OCI-LY3 (cell line): ENCODE measurements around the gene STARD3NL.

Experiments used
- H2AFZ ChIP-seq: fragments of 200-600, 300-600 bp; shearing (Covaris generic); 2 replicates; pipeline ENCODE4 v1.6.0; 2014; ENCODE audit warnings: antibody characterized with exemption, low read depth, low read length
- H3K27ac ChIP-seq: fragments of 200-600, 300-600 bp; sonication (generic); 2 replicates; pipeline ENCODE4 v1.5.1; 2014; ENCODE audit warnings: mild to moderate bottlenecking, low read length, moderate library complexity, mixed read lengths
- H3K27me3 ChIP-seq: fragments of 200-600, 300-600 bp; sonication (generic); 2 replicates; pipeline ENCODE4 v1.6.1; 2014; ENCODE audit warnings: low read depth, low read length, mixed read lengths
- H3K36me3 ChIP-seq: fragments of 200-600, 300-600 bp; sonication (generic); replicated peaks from 2 replicates; pipeline ENCODE3; 2014; ENCODE audit warnings: low read depth, low read length, mixed read lengths
- H3K4me1 ChIP-seq: fragments of 300-600, 200-600 bp; sonication (generic); 2 replicates; pipeline ENCODE4 v1.6.1; 2014; ENCODE audit warnings: low read length, mixed read lengths
- H3K4me2 ChIP-seq: fragments of 200-600, 300-600 bp; sonication (generic); 2 replicates; pipeline ENCODE4 v1.6.1; 2014; ENCODE audit warnings: low read length, mixed read lengths
- H3K4me3 ChIP-seq: fragments of 300-600, 200-600 bp; sonication (generic); 2 replicates; pipeline ENCODE4 v1.5.1; 2014; ENCODE audit warnings: antibody characterized with exemption, mild to moderate bottlenecking, low read length, moderate library complexity
- H3K79me2 ChIP-seq: fragments of 300-600, 200-600 bp; shearing (Covaris generic); 2 replicates; pipeline ENCODE4 v1.6.1; 2014; ENCODE audit warnings: mild to moderate bottlenecking, low read length, mixed read lengths
- H3K9ac ChIP-seq: fragments of 300-600, 200-600 bp; shearing (Covaris generic); 2 replicates; pipeline ENCODE4 v1.6.0; 2014; ENCODE audit warnings: mild to moderate bottlenecking, low read length, moderate library complexity
- H3K9me3 ChIP-seq: fragments of 200-600, 300-600 bp; shearing (Covaris generic); 2 replicates; pipeline ENCODE4 v1.6.1; 2014; ENCODE audit warnings: low read length, mixed read lengths; ENCODE audit not compliant: insufficient read depth
- H4K20me1 ChIP-seq: fragments of 200-600, 300-600 bp; sonication (generic); 2 replicates; pipeline ENCODE4 v1.6.1; 2016; ENCODE audit warnings: low read length, mixed read lengths; ENCODE audit not compliant: insufficient read depth
- EZH2phosphoT487 ChIP-seq: fragments of 200-600 bp; shearing (Covaris generic); IDR thresholded peaks from 2 replicates; pipeline ENCODE4 v1.6.1; 2018; ENCODE audit warnings: antibody characterized with exemption, mixed run types, low read depth
- TF ChIP-seq, protein P1 (sequence below): fragments of 200-600, 300-600 bp; sonication (generic); IDR thresholded peaks from 2 replicates; pipeline ENCODE4 v1.5.1; 2014; ENCODE audit warnings: antibody characterized with exemption, low read length, low read depth

Gene STARD3NL

DNA sequence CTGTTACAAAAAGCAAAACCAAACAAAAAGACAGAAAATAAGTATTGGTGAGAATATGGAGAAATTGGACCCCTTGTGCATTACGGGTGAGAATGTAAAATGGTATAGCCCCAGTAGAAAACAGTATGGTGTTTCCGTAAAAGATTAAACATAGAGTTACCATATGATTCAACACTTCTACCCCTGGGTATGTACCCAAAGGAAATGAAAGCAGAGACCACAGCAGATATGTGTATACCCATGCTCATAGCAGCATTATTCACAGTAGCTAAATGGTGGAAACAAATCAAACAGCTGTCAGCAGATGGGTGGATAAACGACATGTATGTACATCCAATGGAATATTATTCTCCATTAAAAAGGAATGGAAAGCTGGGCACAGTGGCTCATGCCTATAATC, 42.4 kb downstream of the STARD3NL start:
- Histone ChIP-seq H3K27ac (no peak overlapping the region), H3K27me3 (no peaks in the 10 kb centered on the region), H3K9ac (no peak overlapping the region), H3K4me1 (peaks cover 13% of the 10 kb centered on the region), H3K36me3 (peaks cover 11% of the 10 kb centered on the region), H3K4me3 (no peak overlapping the region), H3K9me3 (no peaks in the 10 kb centered on the region), H3K79me2 (no peaks in the 10 kb centered on the region), H2AFZ (no peak overlapping the region), H4K20me1 (no peaks in the 10 kb centered on the region), H3K4me2 (peak overlapping the region; percentile 29; the same call in 1 of the 2 replicates)
- no peak for TF ChIP-seq EZH2phosphoT487
- TF ChIP-seq, protein P1, sequence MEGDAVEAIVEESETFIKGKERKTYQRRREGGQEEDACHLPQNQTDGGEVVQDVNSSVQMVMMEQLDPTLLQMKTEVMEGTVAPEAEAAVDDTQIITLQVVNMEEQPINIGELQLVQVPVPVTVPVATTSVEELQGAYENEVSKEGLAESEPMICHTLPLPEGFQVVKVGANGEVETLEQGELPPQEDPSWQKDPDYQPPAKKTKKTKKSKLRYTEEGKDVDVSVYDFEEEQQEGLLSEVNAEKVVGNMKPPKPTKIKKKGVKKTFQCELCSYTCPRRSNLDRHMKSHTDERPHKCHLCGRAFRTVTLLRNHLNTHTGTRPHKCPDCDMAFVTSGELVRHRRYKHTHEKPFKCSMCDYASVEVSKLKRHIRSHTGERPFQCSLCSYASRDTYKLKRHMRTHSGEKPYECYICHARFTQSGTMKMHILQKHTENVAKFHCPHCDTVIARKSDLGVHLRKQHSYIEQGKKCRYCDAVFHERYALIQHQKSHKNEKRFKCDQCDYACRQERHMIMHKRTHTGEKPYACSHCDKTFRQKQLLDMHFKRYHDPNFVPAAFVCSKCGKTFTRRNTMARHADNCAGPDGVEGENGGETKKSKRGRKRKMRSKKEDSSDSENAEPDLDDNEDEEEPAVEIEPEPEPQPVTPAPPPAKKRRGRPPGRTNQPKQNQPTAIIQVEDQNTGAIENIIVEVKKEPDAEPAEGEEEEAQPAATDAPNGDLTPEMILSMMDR: no peak

DNA sequence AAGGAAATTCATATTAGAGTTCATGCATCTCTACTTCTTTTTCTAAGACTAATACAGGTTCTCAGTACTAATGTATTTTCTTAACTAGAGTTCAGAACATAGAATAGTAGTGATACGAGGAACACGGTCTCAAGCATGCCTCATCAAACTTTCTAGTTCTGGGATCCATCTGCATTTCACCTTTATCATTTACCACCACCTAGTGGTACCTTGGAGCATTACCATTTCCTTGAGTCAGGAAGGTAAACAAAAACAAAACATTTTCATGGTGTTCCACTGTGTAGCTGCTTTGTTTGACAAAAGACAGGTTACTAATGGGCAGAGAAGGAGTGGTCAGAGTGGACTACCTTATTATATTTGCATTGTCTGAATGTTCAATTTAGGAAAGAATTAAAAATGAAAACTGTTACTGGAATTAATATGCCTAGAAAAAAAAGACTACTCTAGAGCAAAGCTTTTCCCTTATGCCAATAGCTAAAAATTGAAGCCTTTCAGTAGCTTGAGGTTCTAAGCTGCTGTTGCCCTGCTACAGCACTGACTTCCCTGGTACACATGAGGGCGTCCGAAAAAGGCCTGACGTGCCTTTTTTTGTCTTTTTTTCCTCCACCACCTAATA, 44.5 kb downstream of the STARD3NL start:
- no peaks in the 10 kb centered on the region for H3K27me3 ChIP-seq
- TF ChIP-seq EZH2phosphoT487: no peak
- TF ChIP-seq, protein P1: peak; percentile 79
- no peak overlapping the region for H3K27ac ChIP-seq
- no peak overlapping the region for H3K9ac ChIP-seq
- H3K36me3 ChIP-seq: peaks cover 7% of the 10 kb centered on the region
- H2AFZ ChIP-seq: no peak overlapping the region
- H3K4me2 ChIP-seq: no peak overlapping the region
- no peaks in the 10 kb centered on the region for H4K20me1 ChIP-seq
- H3K4me1 ChIP-seq: peaks cover 9% of the 10 kb centered on the region
- no peaks in the 10 kb centered on the region for H3K79me2 ChIP-seq
- H3K9me3 ChIP-seq: no peaks in the 10 kb centered on the region
- H3K4me3 ChIP-seq: no peak overlapping the region

DNA sequence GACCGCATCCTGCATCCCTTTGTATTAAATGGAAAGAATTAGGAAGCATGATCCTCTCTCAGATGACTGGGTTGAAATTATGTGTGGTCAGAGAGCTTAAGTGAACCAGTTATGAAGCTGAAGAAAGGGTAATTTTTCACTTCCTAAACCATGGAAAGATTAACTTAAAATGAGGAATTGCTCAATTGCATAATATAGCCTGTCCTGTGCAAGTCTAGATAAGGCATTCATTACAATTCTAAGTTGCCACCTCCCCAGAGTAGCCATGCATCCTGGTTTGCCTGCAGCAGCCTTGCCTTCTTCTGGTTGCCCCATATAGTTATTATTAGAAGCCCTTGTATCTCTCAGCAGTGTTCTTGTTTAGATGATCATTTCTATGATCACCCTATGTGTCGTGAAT, 45.3 kb downstream of the STARD3NL start:
- Histone ChIP-seq H3K27ac (no peak overlapping the region), H3K9ac (no peak overlapping the region), H4K20me1 (no peaks in the 10 kb centered on the region), H3K27me3 (no peaks in the 10 kb centered on the region), H3K36me3 (peaks cover 7% of the 10 kb centered on the region), H3K4me3 (no peak overlapping the region), H3K79me2 (no peaks in the 10 kb centered on the region), H2AFZ (no peak overlapping the region), H3K9me3 (no peaks in the 10 kb centered on the region), H3K4me2 (no peak overlapping the region), H3K4me1 (peaks cover 9% of the 10 kb centered on the region)
- no peak for TF ChIP-seq EZH2phosphoT487
- TF ChIP-seq, protein P1: no peak

DNA sequence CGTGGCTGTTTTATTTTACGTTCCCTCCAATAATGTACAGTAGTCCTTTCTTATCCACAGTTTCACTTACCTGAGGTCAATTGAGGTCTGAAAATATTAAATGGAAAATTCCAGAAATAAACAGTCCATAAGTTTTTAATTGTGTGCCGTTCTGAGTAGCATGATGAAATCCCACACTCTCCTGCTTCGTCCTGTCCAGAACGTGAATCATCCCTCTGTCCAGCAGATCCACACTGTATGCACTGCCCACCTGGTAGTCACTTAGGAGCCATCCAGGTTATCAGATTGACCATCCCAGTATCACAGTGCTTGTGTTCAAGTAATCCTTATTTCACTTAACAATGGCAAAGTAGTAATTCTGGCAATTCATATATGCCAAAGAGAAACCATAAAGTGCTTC, 46.3 kb downstream of the STARD3NL start:
- Histone ChIP-seq H3K4me2 (no peak overlapping the region), H3K36me3 (peaks cover 7% of the 10 kb centered on the region), H3K4me1 (peaks cover 9% of the 10 kb centered on the region), H3K27ac (no peak overlapping the region), H3K9me3 (no peaks in the 10 kb centered on the region), H3K9ac (no peak overlapping the region), H4K20me1 (no peaks in the 10 kb centered on the region), H3K27me3 (no peaks in the 10 kb centered on the region), H2AFZ (no peak overlapping the region), H3K79me2 (no peaks in the 10 kb centered on the region), H3K4me3 (no peak overlapping the region)
- no peak for TF ChIP-seq EZH2phosphoT487
- TF ChIP-seq, protein P1: no peak
